ENCODE measurements around the gene DCLK2.

The DCLK2 gene

GRCh38 chr4:150098214-150098613 is 20.0 kb downstream of the DCLK2 start:
- Histone ChIP-seq H4K20me1 (ENCODE audit: insufficient read depth) (no peaks in the 10 kb centered on the region), H3K79me2 (ENCODE audit: insufficient read depth, low read depth) (no peaks in the 10 kb centered on the region), H3K36me3 (ENCODE audit: insufficient read depth) (no peaks in the 10 kb centered on the region), H2AFZ (ENCODE audit: low read depth) (no peak overlapping the region), H3K4me3 (IDR thresholded peaks at IDR 0.05; ENCODE audit: insufficient read depth, low read depth, low read length) (no peak overlapping the region), H3K9ac (no peak overlapping the region), H3K27ac (no peak overlapping the region), H3K27me3 (ENCODE audit: insufficient read depth, low read depth) (no peaks in the 10 kb centered on the region), H3K4me1 (ENCODE audit: low read depth, poor library complexity, severe bottlenecking) (no peaks in the 10 kb centered on the region), H3K4me2 (no peak overlapping the region)
- no peak for TF ChIP-seq CTCF (conservative IDR thresholded peaks at IDR 0.05; ENCODE audit: low read depth, low read length)

GRCh38 chr4:150104404-150105027 is 26.3 kb downstream of the DCLK2 start:
- Histone ChIP-seq H3K27me3 (ENCODE audit: insufficient read depth, low read depth) (no peaks in the 10 kb centered on the region), H4K20me1 (ENCODE audit: insufficient read depth) (no peaks in the 10 kb centered on the region), H3K4me2 (no peak overlapping the region), H3K79me2 (ENCODE audit: insufficient read depth, low read depth) (no peaks in the 10 kb centered on the region), H3K27ac (no peak overlapping the region), H3K36me3 (ENCODE audit: insufficient read depth) (no peaks in the 10 kb centered on the region), H2AFZ (ENCODE audit: low read depth) (no peak overlapping the region), H3K4me1 (ENCODE audit: low read depth, poor library complexity, severe bottlenecking) (no peaks in the 10 kb centered on the region), H3K4me3 (IDR thresholded peaks at IDR 0.05; ENCODE audit: insufficient read depth, low read depth, low read length) (no peak overlapping the region), H3K9ac (no peak overlapping the region)
- no peak for TF ChIP-seq CTCF (conservative IDR thresholded peaks at IDR 0.05; ENCODE audit: low read depth, low read length)

GRCh38 chr4:150106886-150107285 is 28.6 kb downstream of the DCLK2 start:
- no peak overlapping the region for H2AFZ ChIP-seq (ENCODE audit: low read depth)
- no peaks in the 10 kb centered on the region for H3K36me3 ChIP-seq (ENCODE audit: insufficient read depth)
- H3K4me1 ChIP-seq (ENCODE audit: low read depth, poor library complexity, severe bottlenecking) = no peaks in the 10 kb centered on the region
- H3K27me3 ChIP-seq (ENCODE audit: insufficient read depth, low read depth) = no peaks in the 10 kb centered on the region
- no peak for TF ChIP-seq CTCF (conservative IDR thresholded peaks at IDR 0.05; ENCODE audit: low read depth, low read length)
- H3K9ac ChIP-seq = no peak overlapping the region
- H3K4me3 ChIP-seq (IDR thresholded peaks at IDR 0.05; ENCODE audit: insufficient read depth, low read depth, low read length) = no peak overlapping the region
- H4K20me1 ChIP-seq (ENCODE audit: insufficient read depth) = no peaks in the 10 kb centered on the region
- H3K4me2 ChIP-seq = no peak overlapping the region
- no peaks in the 10 kb centered on the region for H3K79me2 ChIP-seq (ENCODE audit: insufficient read depth, low read depth)
- no peak overlapping the region for H3K27ac ChIP-seq

GRCh38 chr4:150108691-150109090 is 30.4 kb downstream of the DCLK2 start:
- no peaks in the 10 kb centered on the region for H3K27me3 ChIP-seq (ENCODE audit: insufficient read depth, low read depth)
- H3K9ac ChIP-seq = no peak overlapping the region
- no peak for TF ChIP-seq CTCF (conservative IDR thresholded peaks at IDR 0.05; ENCODE audit: low read depth, low read length)
- no peak overlapping the region for H3K4me3 ChIP-seq (IDR thresholded peaks at IDR 0.05; ENCODE audit: insufficient read depth, low read depth, low read length)
- H3K36me3 ChIP-seq (ENCODE audit: insufficient read depth) = no peaks in the 10 kb centered on the region
- no peaks in the 10 kb centered on the region for H3K4me1 ChIP-seq (ENCODE audit: low read depth, poor library complexity, severe bottlenecking)
- no peak overlapping the region for H3K4me2 ChIP-seq
- H2AFZ ChIP-seq (ENCODE audit: low read depth) = no peak overlapping the region
- H4K20me1 ChIP-seq (ENCODE audit: insufficient read depth) = no peaks in the 10 kb centered on the region
- H3K79me2 ChIP-seq (ENCODE audit: insufficient read depth, low read depth) = no peaks in the 10 kb centered on the region
- no peak overlapping the region for H3K27ac ChIP-seq
